A549 (cell line): ENCODE measurements around the gene MYO5C.

Experiments used
- BHLHE40 ChIP-seq: IDR thresholded peaks from 2 replicates; pipeline ENCODE4 v1.6.1; 2012; ENCODE audit warnings: low read depth, low read length, inconsistent platforms
- CTCF ChIP-seq: fragments of >200 bp; sonication (Bioruptor Twin); formaldehyde crosslinking; IDR thresholded peaks from 3 replicates; pipeline ENCODE4 v1.5.1; 2016
- ELK1 ChIP-seq: fragments of 150-350 bp; IDR thresholded peaks from 2 replicates; pipeline ENCODE4 v1.6.1; 2014; ENCODE audit warnings: low read depth, mild to moderate bottlenecking, low read length
- EP300 ChIP-seq, 2 experiments: fragments of >200 bp; sonication (Bioruptor Twin); formaldehyde crosslinking; IDR thresholded peaks; 2 replicates in 1 of 2; 3 replicates in 1 of 2; pipeline ENCODE4 v1.6.1; 2016 to 2017
- FOSL2 ChIP-seq, 2 experiments: fragments of 450-650 bp in 1 of 2; fragments of >200 bp in 1 of 2; sonication (Bioruptor Twin) in 1 of 2; formaldehyde crosslinking; IDR thresholded peaks; 2 replicates each; pipeline versions ENCODE4 v1.5.0 to v1.6.1; 2016 to 2020; ENCODE audit warnings: mild to moderate bottlenecking in 1 of 2, moderate library complexity in 1 of 2
- MAFK ChIP-seq: fragments of 450-650 bp; IDR thresholded peaks from 2 replicates; pipeline ENCODE4 v1.6.1; 2014; ENCODE audit not compliant: partially characterized antibody
- MAX ChIP-seq: IDR thresholded peaks from 2 replicates; pipeline ENCODE4 v1.6.1; 2012
- POLR2A ChIP-seq: IDR thresholded peaks from 2 replicates; pipeline ENCODE4 v1.6.1; 2012; ENCODE audit warnings: mild to moderate bottlenecking, low read length

- TF ChIP-seq POLR2A (no peak), MAFK (no peak), CTCF (no peak), MAX (no peak), FOSL2 (IDR thresholded peaks at IDR 0.05) (no peak), FOSL2 (CRISPR knock-in tag; IDR thresholded peaks at IDR 0.05) (no peak), EP300 (IDR thresholded peaks at IDR 0.05) (no peak), BHLHE40 (no peak), ELK1 (no peak)
Observed at GRCh38 chr15:52338891-52339290, 43.3 kb upstream of the MYO5C start.
